ENCODE measurements around the gene DTX3.
"Not testable (repeated sequence)": the region's sequence is repeated elsewhere in the genome, so short reads cannot be mapped to it uniquely, and the experiment has no call there.

The DTX3 gene

GRCh38 chr12:57629897-57630471 lies 25.4 kb downstream of the DTX3 start:
- no peak overlapping the region for H3K27ac ChIP-seq
- DNase-seq (ENCODE audit: low read depth, low spot score): no peak

- DNase-seq (ENCODE audit: low read depth, low spot score): no peak
- no peak overlapping the region for H3K27ac ChIP-seq
Measured at GRCh38 chr12:57630891-57631433, 26.3 kb downstream of the DTX3 start.

GRCh38 chr12:57631566-57632072 lies 27.0 kb downstream of the DTX3 start:
- no peak overlapping the region for H3K27ac ChIP-seq
- DNase-seq (ENCODE audit: low read depth, low spot score): no peak

- no peak for DNase-seq (ENCODE audit: low read depth, low spot score)
- H3K27ac ChIP-seq: no peak overlapping the region
Measured at GRCh38 chr12:57632073-57632957, 27.7 kb downstream of the DTX3 start.

GRCh38 chr12:57632958-57633840 lies 28.6 kb downstream of the DTX3 start, which contains the start of gene B4GALNT1:
Gene B4GALNT1, minus strand, starts transcription at chr12:57633201. Its CDS starts 1,069 bp downstream, at chr12:57632132.
- DNase-seq (ENCODE audit: low read depth, low spot score): no peak
- H3K27ac ChIP-seq: no peak within 1 kb of the TSS

- not testable (repeated sequence) for DNase-seq (ENCODE audit: low read depth, low spot score); H3K27ac ChIP-seq
Measured at GRCh38 chr12:57636731-57637130, 32.1 kb downstream of the DTX3 start.

- no peak for DNase-seq (ENCODE audit: low read depth, low spot score)
- no peak overlapping the region for H3K27ac ChIP-seq
Measured at GRCh38 chr12:57637364-57637763, 32.7 kb downstream of the DTX3 start.

- DNase-seq (ENCODE audit: low read depth, low spot score): no peak
Measured at GRCh38 chr12:57638096-57638495, 33.5 kb downstream of the DTX3 start.

GRCh38 chr12:57640175-57641042 lies 35.8 kb downstream of the DTX3 start:
- DNase-seq (ENCODE audit: low read depth, low spot score): no peak
- no peak overlapping the region for H3K27ac ChIP-seq

More at GRCh38 chr12:57638096-57638495, 33.5 kb downstream of the DTX3 start:
- no peak overlapping the region for H3K27ac ChIP-seq

- DNase-seq (ENCODE audit: low read depth, low spot score): no peak
- no peak overlapping the region for H3K27ac ChIP-seq
Measured at GRCh38 chr12:57641699-57642442, 37.2 kb downstream of the DTX3 start.

- DNase-seq (ENCODE audit: low read depth, low spot score); H3K27ac ChIP-seq: not testable (repeated sequence)
Measured at GRCh38 chr12:57645990-57646658, 41.5 kb downstream of the DTX3 start.

- DNase-seq (ENCODE audit: low read depth, low spot score); H3K27ac ChIP-seq: not testable (repeated sequence)
Measured at GRCh38 chr12:57646659-57647049, 42.0 kb downstream of the DTX3 start.

GRCh38 chr12:57654042-57654441 lies 49.4 kb downstream of the DTX3 start:
- no peak for DNase-seq (ENCODE audit: low read depth, low spot score)
- no peak overlapping the region for H3K27ac ChIP-seq

- no peak for DNase-seq (ENCODE audit: low read depth, low spot score)
- H3K27ac ChIP-seq: no peak overlapping the region
Measured at GRCh38 chr12:57655541-57656240, 51.1 kb downstream of the DTX3 start.

- not testable (repeated sequence) for DNase-seq (ENCODE audit: low read depth, low spot score); H3K27ac ChIP-seq
Measured at GRCh38 chr12:57656408-57656807, 51.8 kb downstream of the DTX3 start.

GRCh38 chr12:57657744-57658143 lies 53.1 kb downstream of the DTX3 start:
- H3K27ac ChIP-seq: no peak overlapping the region
- DNase-seq (ENCODE audit: low read depth, low spot score): no peak

- DNase-seq (ENCODE audit: low read depth, low spot score): no peak
- no peak overlapping the region for H3K27ac ChIP-seq
Measured at GRCh38 chr12:57658890-57659289, 54.3 kb downstream of the DTX3 start.
